Measurements from ENCODE around the gene PRPF8.
"Not testable (repeated sequence)": the region's sequence is repeated elsewhere in the genome, so short reads cannot be mapped to it uniquely, and the experiment has no call there.

Gene PRPF8

DNA sequence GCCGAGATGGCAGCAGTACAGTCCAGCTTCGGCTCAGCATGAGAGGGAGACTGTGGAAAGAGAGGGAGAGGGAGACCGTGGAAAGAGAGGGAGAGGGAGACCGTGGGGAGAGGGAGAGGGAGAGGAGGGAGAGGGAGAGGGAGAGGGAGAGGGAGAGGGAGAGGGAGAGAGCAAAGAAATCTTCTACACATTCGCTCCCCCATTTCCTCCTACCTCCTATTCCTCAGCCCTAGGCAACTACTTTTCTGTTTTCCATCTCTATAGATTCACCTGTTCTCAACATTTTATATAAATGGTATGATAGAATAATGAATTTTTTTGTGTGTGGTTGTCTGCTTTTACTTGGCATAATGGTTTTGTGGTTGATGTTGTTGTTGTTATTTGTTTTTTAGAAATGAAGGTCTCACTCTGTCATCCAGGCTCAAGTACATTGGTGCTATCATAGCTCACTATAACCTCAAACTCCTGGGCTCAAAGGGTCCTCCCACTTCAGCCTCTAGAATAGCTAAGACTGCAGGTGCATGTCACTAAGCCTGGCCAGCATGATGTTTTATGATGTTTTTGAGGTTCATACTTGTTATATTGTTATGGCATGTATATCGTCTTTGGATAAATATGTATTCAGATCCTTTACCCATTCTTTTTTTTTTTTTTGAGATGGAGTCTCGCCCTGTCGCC is 6.0 kb upstream of the PRPF8 start:
- no peak for DNase-seq (ENCODE audit: low read depth, low spot score)

DNA sequence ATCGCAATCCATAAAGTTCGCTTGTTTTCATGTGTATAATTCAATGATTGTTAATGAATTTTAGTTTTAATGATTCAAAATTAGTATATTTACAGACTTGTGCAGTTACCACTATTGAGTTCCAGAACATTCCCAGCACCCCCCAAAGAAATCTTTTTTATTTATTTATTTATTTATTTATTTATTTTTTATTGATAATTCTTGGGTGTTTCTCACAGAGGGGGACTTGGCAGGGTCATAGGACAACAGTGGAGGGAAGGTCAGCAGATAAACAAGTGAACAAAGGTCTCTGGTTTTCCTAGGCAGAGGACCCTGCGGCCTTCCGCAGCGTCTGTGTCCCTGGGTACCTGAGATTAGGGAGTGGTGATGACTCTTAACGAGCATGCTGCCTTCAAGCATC is 3.7 kb upstream of the PRPF8 start:
- not testable (repeated sequence) for DNase-seq (ENCODE audit: low read depth, low spot score)

- DNase-seq (ENCODE audit: low read depth, low spot score), result no peak
Observed at GRCh38 chr17:1686086-1686485, 1.4 kb upstream of the PRPF8 start.

DNA sequence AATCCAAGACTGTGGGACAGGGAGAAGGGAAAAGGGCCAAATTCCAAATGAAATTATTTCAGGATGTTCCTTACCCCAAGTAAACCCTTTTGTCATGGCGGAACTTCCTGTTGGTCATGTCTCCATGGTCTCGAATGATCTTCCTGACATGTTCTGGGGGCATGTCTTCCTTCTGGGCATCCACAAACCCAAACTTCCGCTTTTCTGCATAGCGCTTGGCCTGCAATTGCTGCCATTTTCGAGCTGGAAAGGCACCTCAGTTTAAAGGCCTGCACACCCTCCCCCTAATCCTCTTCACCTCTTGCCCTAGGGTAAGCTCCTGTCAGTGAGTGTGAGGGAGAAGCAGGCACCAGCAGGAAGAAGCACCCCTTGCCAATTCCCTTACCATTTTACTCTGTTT is 1.2 kb downstream of the PRPF8 start:
- DNase-seq (ENCODE audit: low read depth, low spot score), result no peak

DNA sequence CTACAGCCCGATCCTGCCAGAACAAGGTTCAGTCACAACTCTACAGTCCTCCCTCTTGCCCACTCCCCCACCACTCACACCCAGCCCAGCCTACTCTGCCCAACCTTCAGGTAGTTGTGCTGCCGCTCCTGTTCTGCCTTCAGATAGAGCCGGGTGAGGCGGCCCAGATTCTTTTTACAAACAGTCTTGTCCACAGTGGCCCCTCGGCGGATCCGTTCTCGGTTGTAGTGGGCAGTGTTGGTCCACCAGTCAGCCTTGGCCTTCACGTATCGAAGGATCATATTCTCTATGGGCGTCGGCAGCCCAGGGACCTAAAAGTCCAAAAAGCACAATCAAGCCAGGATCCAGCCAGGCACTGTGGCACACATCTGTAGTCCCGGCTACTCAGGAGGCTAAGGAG is 8.3 kb downstream of the PRPF8 start:
- DNase-seq (ENCODE audit: low read depth, low spot score), result no peak

- no peak for DNase-seq (ENCODE audit: low read depth, low spot score)
Observed at GRCh38 chr17:1673041-1673785, 11.5 kb downstream of the PRPF8 start.

- DNase-seq (ENCODE audit: low read depth, low spot score), result not testable (repeated sequence)
Observed at GRCh38 chr17:1663934-1664333, 20.7 kb downstream of the PRPF8 start.

- DNase-seq (ENCODE audit: low read depth, low spot score), result no peak
Observed at GRCh38 chr17:1661045-1661444, 23.6 kb downstream of the PRPF8 start.

DNA sequence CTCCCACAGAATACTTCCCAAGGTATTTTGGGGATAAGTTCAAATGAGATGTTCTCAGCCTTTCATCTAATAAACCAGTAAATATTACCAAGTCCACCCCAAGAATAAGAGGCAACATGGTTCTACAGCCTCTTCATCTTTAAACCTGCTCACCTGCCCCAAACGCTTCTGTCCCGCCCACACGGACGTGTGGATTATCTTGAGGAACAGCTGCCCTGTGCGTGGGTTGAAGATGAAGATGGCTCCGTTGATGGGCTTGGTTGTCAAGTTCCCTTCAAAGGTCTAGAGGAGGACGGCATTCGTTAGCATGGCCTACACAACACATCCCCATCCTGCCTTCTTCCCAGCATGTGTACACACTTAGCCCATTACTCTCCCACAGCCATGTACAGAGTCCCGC is 26.6 kb downstream of the PRPF8 start:
- DNase-seq (ENCODE audit: low read depth, low spot score), result no peak

- DNase-seq (ENCODE audit: low read depth, low spot score), result no peak
Observed at GRCh38 chr17:1653735-1654134, 30.9 kb downstream of the PRPF8 start.

GRCh38 chr17:1652794-1653193 is 31.9 kb downstream of the PRPF8 start:
- not testable (repeated sequence) for DNase-seq (ENCODE audit: low read depth, low spot score)

GRCh38 chr17:1651559-1651844 is 33.2 kb downstream of the PRPF8 start:
- DNase-seq (ENCODE audit: low read depth, low spot score), result no peak

DNA sequence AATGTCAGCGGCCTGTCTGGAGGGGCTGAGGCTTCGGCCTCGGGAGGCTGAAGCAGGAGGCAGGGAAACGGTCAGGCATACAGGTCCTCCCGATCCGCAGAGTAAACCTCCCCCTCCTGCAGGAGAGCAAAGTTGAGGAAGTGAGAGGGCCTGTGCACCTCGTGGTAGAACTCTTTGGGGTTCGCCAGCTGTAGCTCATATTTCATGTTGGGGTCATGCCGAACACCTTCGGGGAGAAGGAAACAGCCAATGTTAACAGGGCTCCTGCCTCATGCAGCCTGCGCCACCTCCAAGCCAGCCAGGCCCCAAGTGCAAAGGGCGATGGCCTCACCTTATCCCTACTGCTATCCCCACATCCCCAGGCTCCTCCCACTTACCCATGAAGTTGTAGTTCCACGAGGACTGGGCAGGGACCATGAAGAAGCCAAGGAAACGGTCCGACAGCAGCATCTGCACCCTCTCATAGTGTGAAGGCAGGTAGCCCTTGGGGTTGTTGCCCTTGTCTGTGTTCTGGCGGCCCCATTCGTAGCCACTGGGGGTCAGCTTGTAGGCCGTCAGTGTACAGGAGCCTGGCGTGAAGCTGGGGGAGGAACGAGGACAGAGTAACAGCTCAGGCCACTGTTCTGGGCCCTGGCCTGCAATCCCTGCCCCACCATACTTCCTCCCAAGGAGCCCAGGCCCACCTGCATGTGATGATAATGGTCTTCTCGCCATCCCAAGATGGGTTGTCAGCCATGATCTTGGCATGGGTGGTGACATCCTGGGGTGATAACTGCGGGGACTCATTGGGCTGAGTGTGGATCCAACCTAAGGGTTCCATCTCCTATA is 33.7 kb downstream of the PRPF8 start:
- DNase-seq (ENCODE audit: low read depth, low spot score), result no peak

GRCh38 chr17:1649844-1650501 is 34.7 kb downstream of the PRPF8 start, which contains the start of gene RILP:
RILP (minus strand) TSS chr17:1649866; CDS start chr17:1649804, 62 bp downstream.
- DNase-seq (ENCODE audit: low read depth, low spot score), result peak; percentile 46

GRCh38 chr17:1648963-1649843 is 35.5 kb downstream of the PRPF8 start:
- peak; percentile 99 for DNase-seq (ENCODE audit: low read depth, low spot score)

GRCh38 chr17:1648173-1648962 is 36.3 kb downstream of the PRPF8 start:
- DNase-seq (ENCODE audit: low read depth, low spot score), result peak; percentile 34

GRCh38 chr17:1647802-1648171 is 36.9 kb downstream of the PRPF8 start:
- no peak for DNase-seq (ENCODE audit: low read depth, low spot score)

GRCh38 chr17:1646199-1646875 is 38.3 kb downstream of the PRPF8 start:
- DNase-seq (ENCODE audit: low read depth, low spot score), result no peak

All from astrocyte of the hippocampus (primary cell).